Activated CD8-positive, alpha-beta memory T cell treated with anti-CD3 and anti-CD28 coated beads for 24 hours (primary cell): Measurements from ENCODE around the gene SHD.
"Not testable (repeated sequence)": the region's sequence is repeated elsewhere in the genome, so short reads cannot be mapped to it uniquely, and the experiment has no call there.

Experiments
- DNase-seq: peaks from one replicate; pipeline ENCODE4 v3.0.0-alpha.2; 2020

SHD gene

GRCh38 chr19:4278419-4279266, at the start of gene SHD:
TSS of gene SHD (plus strand) at chr19:4279266. CDS start at chr19:4280064, 798 bp downstream.
- DNase-seq = no peak

- DNase-seq = not testable (repeated sequence)
Measured at GRCh38 chr19:4230237-4230636, 48.8 kb upstream of the SHD start.

GRCh38 chr19:4231521-4231920, 47.5 kb upstream of the SHD start:
- not testable (repeated sequence) for DNase-seq

- DNase-seq = not testable (repeated sequence)
Measured at GRCh38 chr19:4232139-4232538, 46.9 kb upstream of the SHD start.

GRCh38 chr19:4232614-4233281, 46.3 kb upstream of the SHD start:
- DNase-seq = no peak

GRCh38 chr19:4233282-4233853, 45.7 kb upstream of the SHD start:
- DNase-seq = peak; percentile 88

GRCh38 chr19:4234142-4234861, 44.8 kb upstream of the SHD start:
- no peak for DNase-seq

GRCh38 chr19:4234862-4235201, 44.2 kb upstream of the SHD start:
- DNase-seq = no peak

GRCh38 chr19:4237510-4237909, 41.6 kb upstream of the SHD start:
- not testable (repeated sequence) for DNase-seq

GRCh38 chr19:4238831-4239230, 40.2 kb upstream of the SHD start:
- no peak for DNase-seq

- DNase-seq = no peak
Measured at GRCh38 chr19:4241824-4242430, 37.1 kb upstream of the SHD start.

- DNase-seq = not testable (repeated sequence)
Measured at GRCh38 chr19:4245938-4246337, 33.1 kb upstream of the SHD start.

- DNase-seq = peak; percentile 97
Measured at GRCh38 chr19:4246767-4247593, 32.1 kb upstream of the SHD start, which contains the start of gene YJU2. TSS of gene YJU2 (plus strand) at chr19:4247080. CDS start at chr19:4247147, 67 bp downstream.

- no peak for DNase-seq
Measured at GRCh38 chr19:4256563-4256962, 22.5 kb upstream of the SHD start.

- DNase-seq = no peak
Measured at GRCh38 chr19:4257025-4257424, 22.0 kb upstream of the SHD start.

- DNase-seq = no peak
Measured at GRCh38 chr19:4258181-4258580, 20.9 kb upstream of the SHD start.

GRCh38 chr19:4260613-4261191, 18.4 kb upstream of the SHD start:
- DNase-seq = no peak

- DNase-seq = no peak
Measured at GRCh38 chr19:4264812-4265211, 14.3 kb upstream of the SHD start.

- no peak for DNase-seq
Measured at GRCh38 chr19:4266253-4267000, 12.6 kb upstream of the SHD start.

GRCh38 chr19:4267101-4267900, 11.8 kb upstream of the SHD start:
- DNase-seq = peak; percentile 85
